HG03060 (cell line): Measurements from ENCODE around the gene KLHL36.
"Not testable (repeated sequence)": the region's sequence is repeated elsewhere in the genome, so short reads cannot be mapped to it uniquely, and the experiment has no call there.

Experiments
- ATAC-seq: cut with Tn5 transposase; IDR thresholded peaks from one replicate; pipeline ENCODE4 v1.9.1; 2021; ENCODE audit warnings: low read depth, moderate number of reproducible peaks; ENCODE audit not compliant: unreplicated experiment

Gene KLHL36

DNA sequence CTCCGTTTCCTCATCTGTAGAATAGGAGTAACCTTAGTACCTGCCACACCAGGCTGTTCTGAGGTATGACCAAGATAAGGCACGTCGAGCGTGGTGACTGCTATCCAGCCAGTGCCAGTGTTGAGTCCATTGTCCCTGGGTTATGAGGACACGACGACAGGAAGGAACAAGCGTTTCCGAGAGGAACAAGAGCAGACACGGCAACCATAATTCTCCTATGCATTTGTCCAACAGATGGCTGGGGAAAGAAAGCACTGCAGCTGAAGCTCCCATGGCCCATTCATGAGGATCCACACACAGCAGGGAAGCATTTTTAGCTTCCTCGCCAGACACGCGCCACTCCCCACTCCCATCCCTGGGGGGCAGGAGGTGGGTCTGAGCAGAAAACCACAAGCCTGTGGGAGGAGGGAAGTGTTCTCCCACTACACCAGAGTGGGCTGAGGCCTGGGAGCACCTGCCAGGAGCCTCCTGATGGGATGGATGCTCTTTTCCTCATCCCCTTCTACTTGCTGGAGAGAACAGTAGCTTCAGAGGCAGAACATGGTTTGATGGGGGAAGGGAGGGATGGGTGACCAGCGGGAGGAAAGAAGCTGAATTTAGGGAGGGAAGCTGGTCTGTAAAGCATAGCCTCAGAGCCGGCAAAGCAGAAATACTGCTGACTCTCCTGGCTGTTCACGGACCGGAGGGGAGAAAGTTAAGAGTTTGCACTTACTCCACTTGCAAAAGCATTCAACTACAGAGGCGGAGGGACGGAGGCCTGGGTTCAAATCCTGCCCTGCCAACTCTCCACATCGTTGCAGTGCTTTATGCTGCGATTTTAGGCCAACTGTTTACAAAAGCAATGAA, 33.1 kb upstream of the KLHL36 start:
- no peak for ATAC-seq

DNA sequence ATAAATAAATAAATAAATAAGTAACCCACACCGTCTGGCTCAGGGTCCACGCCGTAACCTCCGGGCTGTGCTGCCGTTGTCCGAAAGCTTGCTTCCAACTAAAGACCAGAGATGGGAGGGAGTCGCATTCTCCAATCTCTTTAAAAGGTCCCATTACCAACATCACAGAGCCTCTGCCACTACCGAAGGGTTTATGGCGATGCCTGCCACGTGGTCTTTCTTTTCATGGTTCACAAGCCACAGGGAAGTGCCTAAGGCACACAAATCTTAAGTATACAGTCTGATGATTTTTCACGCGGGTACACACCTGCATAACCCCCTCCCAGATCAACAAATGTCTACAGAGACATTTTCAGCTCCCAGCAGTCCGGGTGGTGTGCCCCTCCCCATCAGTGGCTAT, 31.8 kb upstream of the KLHL36 start:
- no peak for ATAC-seq

DNA sequence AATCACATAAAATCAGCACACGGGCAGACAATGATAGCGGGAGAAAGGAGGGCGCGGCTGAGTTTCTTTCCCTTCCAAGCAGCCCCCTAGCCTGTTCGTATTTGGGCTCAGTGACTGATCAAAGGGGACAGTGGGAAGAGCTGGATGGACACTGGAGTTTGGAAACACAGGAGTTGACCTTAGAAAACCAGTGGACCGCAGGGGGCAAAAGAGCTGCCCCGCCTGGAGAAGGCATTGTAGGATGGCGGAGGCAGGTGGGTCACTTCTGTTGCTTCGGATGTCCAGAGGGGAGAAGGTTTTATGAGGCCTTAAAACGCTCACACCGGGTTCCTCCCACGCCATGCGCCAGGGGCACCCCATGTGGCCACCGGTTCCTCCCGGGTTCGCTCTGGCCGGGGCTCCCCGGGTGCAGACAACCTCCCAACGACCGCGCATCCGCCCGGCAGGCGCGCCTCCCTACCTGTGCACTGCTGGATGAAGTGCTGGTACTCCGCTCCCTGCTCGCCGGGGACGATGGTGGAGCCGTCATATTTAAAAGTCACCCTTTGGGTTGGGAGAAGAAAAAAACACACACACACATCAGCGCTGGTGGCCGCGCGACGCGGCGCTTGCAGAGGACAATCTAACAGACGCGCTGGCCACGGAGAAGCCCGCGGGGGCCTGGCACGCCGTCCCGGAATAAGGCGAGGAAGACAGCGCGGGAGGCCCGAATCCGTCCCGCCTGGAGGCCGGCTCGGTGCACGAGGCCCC, 31.1 kb upstream of the KLHL36 start:
- no peak for ATAC-seq

DNA sequence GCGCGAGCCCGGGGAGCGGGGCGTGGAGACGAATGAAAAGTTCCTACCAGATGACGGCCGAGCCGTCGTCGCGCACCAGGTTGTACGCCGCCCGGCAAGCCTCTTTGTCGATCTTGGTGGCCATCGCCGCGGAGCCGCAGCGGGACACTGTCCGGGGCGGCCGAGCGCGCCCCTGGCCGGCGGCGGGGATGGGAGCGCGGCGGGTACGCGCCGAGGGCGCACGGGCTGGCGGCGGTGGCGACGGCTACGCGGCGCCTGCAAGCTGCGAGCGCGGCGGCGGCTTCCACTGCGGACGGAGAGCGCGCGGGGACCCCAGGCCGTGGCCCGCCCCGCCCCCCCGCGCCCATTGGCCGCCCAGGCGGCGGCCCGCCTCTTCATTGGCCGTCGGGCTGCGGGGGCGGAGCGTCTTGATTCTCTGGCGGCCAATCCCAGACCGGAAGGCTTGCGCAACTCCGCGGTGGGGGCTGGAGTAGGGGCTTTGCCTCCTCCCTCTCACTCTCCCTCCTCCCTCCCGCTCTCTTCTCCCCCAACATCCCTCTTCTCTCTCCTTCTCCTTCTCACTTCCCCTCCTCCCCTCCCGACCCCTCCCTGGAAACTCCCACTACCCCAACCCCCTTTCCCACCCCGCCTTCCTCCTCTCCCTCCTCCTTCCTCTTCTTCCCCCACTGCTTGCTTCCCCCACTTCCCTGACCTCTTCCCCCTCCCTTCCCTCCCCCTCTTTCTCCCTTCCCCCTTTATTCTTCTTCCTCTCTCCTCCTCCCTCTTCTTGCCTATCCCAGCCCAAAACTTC, 30.3 kb upstream of the KLHL36 start, which contains the start of gene COTL1:
TSS of gene COTL1 (minus strand) at position 288 of the 790 bp plus-strand sequence. CDS start at position 124, 164 bp downstream.
- peak; percentile 37 for ATAC-seq

DNA sequence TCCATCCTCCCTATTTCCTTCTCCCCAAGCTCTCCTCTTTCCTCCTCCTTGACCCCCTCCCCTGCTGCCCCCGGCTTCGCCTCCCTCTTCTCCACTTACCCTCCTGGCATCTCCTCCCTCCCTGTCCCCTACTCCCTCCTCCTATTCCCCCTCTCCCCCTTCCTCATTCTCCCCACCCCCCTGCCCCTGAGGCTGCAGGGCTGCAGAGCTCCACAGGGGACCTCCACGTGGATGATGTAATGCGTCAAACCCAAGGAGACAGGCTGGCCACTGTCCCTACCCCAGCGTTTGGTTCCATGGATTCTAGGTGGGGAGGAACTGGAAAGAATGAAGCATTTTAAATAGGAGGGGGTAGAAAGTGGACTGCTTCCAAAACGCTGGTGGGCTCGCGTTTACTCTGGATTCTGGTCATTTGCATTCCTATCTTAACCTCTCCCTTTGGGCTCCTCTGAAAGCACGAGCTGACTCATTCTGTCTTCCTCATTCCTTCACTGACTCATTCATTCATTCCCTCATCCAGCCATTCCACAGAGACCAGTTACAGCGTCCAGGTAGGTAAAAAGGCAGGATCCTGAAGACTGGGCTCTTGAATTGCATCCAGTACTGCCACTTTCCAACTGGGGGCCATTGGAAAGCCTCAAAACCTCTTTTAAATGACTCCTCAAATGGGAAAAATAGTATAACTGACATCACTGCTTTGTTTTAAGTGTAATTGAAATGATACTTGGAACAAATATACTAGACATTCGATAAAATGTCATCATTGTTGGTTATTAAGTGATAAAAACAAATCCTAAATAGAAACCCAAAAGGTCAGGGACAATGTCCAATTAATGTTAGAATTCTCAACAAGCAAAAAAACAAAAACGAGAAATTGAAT, 29.5 kb upstream of the KLHL36 start:
- no peak for ATAC-seq

DNA sequence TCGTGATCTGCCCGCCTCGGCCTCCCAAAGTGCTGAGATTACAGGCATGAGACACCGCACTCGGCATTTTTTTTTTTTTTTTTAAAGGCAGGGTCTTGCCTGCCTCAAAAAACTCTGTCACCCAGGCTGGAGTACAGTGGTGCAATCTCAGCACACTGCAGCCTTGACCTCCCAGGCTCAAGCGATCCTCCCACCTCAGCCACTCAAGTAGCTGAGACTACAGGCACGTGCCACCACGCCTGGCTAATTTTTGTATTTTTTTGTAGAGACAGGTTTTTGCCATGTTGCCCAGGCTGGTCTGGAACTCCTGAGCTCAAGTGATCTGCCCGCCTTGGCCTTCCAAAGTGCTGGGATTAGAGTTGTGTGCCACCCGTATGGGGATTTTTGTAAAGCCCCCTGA, 27.4 kb upstream of the KLHL36 start:
- ATAC-seq, result not testable (repeated sequence)

DNA sequence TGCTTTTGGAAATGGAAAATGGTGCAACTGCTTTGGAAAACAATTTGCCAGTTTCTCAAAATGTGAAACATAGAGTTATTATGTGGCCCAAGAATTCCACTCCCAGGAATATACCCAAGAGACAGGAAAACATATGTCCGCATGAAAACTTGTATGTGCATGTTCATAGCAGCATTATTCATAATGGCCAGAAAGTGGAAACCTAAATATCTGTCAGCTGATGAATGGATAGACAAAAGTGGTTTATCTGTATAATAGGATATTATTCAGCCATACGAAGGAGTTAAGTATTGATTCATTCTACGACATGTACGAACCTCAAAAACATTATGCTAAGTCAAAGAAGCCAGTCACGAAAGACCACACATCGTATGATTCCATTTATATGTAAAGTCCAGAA, 22.8 kb upstream of the KLHL36 start:
- no peak for ATAC-seq

DNA sequence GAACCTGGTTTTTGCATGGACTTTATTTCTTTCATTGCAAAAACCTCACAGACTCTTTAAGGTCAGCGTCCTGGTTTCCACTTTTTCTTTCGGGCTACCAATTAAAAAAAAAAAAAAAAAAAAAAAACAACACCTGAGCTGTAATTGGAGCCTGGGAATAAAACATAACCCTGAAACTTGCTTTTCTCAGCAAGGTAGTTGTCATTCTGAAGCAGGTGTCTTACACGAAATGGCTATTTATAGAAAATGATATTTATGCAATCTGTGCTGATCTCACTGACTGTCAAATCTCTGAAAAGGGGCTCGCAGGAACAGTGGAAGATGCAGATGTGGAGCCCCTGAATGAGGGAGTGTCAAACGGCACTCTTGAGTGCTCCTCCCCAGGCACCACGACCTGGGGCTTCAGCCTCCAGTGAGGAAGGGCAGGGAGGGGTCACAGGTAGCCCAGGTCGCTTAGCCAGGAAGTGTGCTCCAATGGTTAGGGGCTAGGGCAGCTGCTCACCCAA, 20.0 kb upstream of the KLHL36 start:
- no peak for ATAC-seq

DNA sequence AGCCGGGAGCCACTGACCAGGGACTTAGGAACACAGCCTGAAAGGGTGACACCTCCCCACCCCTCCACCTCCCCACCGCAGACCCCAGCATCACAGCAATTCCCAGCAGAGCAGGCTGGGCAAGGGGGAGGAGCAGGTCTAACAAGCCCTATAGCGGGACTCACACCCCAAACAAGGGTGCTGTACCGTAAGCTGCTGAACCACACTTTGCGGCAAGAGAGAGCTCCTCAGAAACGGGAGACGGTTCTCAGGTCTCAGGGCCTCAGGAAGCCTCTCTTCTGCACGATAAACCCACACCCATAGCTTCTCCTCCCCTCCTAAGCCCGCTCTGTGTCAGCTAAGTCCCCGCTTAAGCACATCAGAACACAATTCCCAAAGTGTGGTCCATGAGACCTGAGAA, 18.7 kb upstream of the KLHL36 start:
- ATAC-seq, result no peak

DNA sequence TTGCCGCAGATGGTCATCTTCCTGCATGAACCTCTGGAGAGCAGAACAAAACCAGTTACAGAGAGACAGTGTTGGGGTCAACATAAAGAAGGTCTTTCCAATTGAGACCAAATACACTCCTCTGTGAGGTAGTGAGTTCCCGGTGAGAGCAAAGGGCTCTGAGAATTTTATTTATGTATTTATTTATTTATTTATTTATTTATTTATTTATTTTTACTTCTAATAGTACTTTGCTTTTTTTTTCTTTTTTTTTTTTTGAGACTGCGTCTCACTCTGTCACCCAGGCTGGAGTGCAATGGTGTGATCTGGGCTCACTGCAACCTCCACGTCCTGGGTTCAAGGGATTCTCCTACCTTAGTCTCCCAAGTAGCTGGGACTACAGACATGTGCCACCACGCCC, 18.3 kb upstream of the KLHL36 start:
- ATAC-seq, result no peak

DNA sequence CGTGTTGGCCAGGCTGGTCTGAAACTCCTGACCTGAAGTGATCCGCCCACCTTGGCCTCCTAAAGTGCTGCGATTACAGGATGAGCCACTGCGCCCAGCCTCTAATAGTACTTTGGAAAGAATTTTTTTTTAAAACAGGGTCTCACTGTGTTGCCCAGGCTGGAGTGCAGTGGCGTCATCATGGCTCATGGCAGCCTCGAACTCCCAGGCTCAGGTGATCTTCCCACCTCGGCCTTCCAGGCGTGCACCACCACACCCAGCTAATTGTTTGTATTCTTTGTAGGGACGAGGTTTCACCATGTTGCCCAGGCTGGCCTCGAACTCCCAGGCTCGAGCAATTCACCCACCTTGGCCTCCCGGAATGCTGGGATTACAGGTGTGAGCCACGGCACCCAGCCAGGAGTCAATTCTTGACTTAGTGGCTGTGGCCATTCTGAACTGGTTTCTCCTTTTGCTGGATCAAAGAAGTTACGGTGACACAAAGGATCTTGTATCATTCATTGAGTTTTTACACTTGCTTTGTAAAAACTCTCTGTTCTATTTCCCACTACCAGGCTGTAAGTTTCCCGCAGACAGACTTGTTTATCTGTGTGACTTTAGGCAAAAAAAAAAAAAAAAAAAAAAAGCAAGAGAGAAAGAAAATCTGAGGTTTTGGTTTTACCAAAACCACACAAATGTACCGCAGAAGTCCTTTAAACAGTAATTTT, 17.7 kb upstream of the KLHL36 start:
- no peak for ATAC-seq

DNA sequence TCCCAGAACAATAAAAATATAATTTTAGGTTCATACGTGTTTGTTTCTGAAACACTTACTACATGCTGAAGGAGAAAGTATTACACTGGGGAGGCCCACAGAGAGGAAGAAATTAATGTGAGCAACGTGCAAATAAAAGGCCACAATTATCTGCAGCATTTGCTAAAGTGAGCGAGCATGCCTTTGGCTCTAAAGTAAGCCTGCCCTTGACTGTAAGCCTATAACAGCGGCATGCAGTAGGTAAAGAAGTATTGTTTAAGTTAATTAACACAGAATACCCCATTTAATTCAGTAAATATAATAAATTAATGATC, 17.2 kb upstream of the KLHL36 start:
- no peak for ATAC-seq

DNA sequence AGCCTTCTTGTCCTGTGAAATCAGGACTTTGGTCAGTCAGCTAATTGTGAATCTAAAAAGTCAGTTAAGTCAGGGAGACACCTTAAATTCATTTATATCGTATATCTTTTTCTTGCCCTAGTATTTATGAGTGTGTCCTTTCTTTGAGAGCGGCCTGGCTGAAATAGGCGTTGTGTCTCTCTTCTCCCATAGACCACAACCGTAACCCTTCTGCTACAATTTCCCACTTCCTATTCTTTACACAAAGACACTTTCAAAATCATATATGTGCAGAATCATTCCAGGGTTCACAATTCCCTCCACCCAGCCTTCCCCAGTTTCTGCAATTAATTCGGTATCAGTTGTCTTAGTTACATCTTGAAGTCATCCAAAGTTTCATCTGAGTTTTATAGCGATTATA, 16.4 kb upstream of the KLHL36 start:
- ATAC-seq, result no peak

DNA sequence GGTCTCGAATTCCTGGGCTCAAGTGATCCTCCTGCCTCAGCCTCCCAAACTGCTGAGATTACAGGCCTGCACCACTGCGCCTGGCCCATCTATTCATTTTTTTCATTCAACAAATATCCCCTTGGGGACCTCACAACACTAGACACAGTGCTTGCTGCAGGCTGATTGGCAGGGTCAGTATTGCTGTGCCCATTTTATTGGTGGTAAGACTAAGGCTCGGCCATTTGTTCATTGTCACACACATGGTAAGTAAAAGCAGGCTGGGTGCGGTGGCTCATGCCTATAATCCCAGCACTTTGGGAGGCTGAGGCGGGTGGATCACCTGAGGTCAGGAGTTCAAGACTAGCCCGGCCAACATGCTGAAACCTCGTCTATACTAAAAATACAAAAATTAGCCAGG, 15.4 kb upstream of the KLHL36 start:
- ATAC-seq, result not testable (repeated sequence)

DNA sequence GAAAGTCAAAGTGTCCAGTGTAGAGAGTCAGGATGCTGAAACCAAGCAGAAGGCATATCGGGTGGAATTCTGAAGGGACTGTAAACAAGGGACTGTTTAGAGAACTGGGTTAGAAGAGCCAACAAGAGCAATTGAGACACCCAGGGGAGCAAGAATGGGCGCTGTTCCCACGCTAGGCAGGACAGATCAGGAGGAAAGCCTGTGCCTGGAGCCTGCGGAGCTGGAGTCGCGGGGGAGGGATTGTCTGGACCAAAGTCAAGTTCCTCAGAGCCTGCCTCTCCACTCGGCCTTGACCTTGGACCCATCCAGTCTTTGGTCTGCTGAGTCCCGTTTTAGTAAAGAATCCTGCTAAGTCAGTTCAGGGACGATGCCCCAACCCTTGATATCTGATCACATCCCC, 14.7 kb upstream of the KLHL36 start:
- ATAC-seq, result no peak

DNA sequence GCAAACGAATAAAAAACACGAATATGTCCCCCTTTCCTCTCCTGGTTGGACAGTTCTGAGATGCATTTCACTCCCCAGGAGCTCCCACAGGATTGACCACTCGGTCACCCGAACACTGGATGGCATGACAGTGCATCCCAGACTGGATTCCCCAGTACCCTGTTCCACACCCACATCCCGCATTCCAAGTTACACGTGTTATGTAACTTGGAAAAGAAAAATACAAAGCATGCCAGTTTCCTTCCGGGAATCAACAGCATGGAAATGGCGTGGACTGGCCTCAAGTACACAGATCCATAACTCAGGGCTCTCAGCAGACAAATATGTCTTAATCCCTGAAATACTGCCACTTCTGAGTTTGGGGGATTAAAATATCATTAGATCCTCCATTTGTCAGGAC, 12.6 kb upstream of the KLHL36 start:
- no peak for ATAC-seq

DNA sequence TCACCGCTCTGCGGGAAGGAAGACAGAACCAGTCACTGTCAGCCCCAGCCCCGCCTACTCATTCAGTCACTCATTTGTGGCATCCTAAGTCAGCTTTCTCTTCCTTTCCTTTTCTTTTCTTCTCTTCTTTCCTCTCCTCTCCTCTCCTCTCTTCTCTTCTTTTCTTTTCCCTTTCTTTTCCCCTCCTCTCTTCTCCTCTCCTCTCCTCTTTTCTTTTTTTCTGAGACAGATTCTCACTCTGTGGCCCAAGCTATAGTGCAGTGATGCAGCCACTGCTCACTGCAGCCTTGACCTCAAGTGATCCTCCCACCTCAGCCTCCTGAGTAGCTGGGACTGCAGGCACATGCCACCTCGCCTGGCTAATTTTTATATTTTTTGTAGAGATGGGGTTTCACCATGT, 10.6 kb upstream of the KLHL36 start:
- ATAC-seq, result no peak

DNA sequence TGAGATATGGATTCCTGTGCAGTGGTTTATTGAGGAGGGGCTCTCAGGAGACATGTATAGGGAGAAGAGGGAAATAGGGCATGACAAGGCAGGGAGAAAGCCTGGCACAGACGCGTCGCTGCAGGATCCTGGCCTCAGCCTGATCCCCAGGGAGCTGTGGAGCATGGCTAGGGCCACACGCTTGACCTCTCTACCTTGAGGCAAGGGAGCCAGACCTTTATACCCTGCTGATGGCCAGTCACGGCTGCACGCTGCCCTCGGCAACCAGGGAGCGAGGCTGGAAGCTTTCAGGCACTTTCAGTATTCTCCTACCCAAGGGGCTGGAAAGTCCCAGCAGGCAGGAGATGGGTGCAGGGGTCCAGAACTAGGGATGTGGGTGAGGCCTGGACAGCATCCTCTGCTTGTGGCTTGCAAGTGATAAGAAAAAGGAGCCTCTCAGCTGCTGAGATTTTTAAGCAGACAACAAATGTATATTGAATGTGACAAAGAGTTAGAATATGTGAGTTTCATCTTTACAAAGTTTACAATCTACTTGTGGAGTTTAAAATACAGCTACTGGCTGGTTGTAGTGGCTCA, 10.0 kb upstream of the KLHL36 start:
- ATAC-seq, result no peak

DNA sequence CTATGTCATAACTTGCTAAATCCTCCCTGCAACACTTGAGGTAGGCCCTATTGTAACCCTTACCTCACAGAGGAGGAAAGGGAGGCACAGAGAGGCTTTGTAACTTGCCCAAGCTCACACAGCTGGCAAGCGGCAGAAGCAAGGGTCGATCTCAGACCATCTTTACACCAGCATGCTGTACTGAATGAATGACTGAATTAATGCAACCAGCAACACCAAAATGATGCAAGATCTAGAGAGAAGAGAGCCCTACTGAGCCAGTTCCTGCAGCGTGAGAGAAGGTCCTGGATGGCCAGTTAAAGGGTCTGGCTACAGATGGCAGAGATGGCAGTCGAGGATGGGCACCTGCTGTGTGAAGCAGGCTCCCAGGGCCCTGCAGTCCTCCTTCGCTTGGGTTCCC, 8.2 kb upstream of the KLHL36 start:
- no peak for ATAC-seq
